ENCODE data around the gene NAPEPLD. TPM values are rescaled to one million over a fixed set of nuclear protein-coding genes. Genes with fewer than 3 reads are reported as not detected.

NAPEPLD gene
- total and polyA plus RNA-seq, 9 donors: 10.8 to 17.2 (median 13.3) TPM

Other genes starting within 250 kb of the NAPEPLD start
- gene LRRC17, start 236.1 kb downstream of the NAPEPLD start, total RNA-seq: 43.8 TPM
- 10 to 100 TPM; 22.9 to 71.1 (median 37.5) TPM for gene LRRC17, start 236.1 kb downstream of the NAPEPLD start, polyA plus RNA-seq (ENCODE audit: insufficient read depth in 1 of 8, insufficient read length in 8 of 8, low replicate concordance in 1 of 8)
- 0.71 TPM for gene FBXL13, start 74.3 kb downstream of the NAPEPLD start, total RNA-seq
- gene FBXL13, start 74.3 kb downstream of the NAPEPLD start, polyA plus RNA-seq (ENCODE audit: insufficient read depth in 1 of 8, insufficient read length in 8 of 8, low replicate concordance in 1 of 8): 1 to 10 TPM in 2 of 8 donors, under 1 TPM in 6; 0.47 to 1.2 (median 0.78) TPM
- 18.1 TPM for gene ARMC10, start 74.0 kb downstream of the NAPEPLD start, total RNA-seq
- 10 to 100 TPM; 18.7 to 29.9 (median 21.4) TPM for gene ARMC10, start 74.0 kb downstream of the NAPEPLD start, polyA plus RNA-seq (ENCODE audit: insufficient read depth in 1 of 8, insufficient read length in 8 of 8, low replicate concordance in 1 of 8)
- 54.8 TPM for gene PMPCB, start 148.3 kb upstream of the NAPEPLD start, total RNA-seq
- 10 to 100 TPM; 55.0 to 67.2 (median 60.3) TPM for gene PMPCB, start 148.3 kb upstream of the NAPEPLD start, polyA plus RNA-seq (ENCODE audit: insufficient read depth in 1 of 8, insufficient read length in 8 of 8, low replicate concordance in 1 of 8)
- gene DNAJC2, start 195.7 kb upstream of the NAPEPLD start, total RNA-seq: 21.2 TPM
- 10 to 100 TPM; 25.8 to 37.6 (median 31.8) TPM for gene DNAJC2, start 195.7 kb upstream of the NAPEPLD start, polyA plus RNA-seq (ENCODE audit: insufficient read depth in 1 of 8, insufficient read length in 8 of 8, low replicate concordance in 1 of 8)
- 131 TPM for gene PSMC2, start 198.5 kb upstream of the NAPEPLD start, total RNA-seq
- gene PSMC2, start 198.5 kb upstream of the NAPEPLD start, polyA plus RNA-seq (ENCODE audit: insufficient read depth in 1 of 8, insufficient read length in 8 of 8, low replicate concordance in 1 of 8): 100 to 1,000 TPM in 2 of 8 donors, 10 to 100 TPM in 6; 87.3 to 113 (median 97.1) TPM